ENCODE results near the gene RSBN1.

The RSBN1 gene

DNA sequence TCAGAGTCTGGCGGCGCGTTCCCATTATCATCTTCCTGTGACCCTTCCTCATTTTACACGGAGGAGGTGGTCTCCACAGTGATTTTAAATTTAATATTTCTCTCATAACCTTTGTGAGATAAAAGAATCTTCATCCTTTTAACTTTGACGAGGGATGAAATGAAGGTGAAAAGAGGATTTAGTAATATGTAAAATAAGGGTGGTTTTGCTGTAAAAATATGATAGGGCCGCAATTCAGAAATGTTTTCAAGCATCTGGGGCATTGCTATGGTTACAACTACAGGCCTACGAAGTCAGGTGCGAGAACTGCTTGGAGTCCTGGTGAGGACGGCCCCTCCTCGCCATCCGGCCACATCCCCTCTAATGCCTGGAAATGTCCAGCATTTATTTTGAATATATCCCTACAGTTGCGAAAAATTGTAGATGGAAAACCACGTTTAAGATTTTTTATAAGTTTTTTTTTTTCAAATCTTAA is 422 bp upstream of the RSBN1 start:
- no peak for DNase-seq (ENCODE audit: low read depth)

DNA sequence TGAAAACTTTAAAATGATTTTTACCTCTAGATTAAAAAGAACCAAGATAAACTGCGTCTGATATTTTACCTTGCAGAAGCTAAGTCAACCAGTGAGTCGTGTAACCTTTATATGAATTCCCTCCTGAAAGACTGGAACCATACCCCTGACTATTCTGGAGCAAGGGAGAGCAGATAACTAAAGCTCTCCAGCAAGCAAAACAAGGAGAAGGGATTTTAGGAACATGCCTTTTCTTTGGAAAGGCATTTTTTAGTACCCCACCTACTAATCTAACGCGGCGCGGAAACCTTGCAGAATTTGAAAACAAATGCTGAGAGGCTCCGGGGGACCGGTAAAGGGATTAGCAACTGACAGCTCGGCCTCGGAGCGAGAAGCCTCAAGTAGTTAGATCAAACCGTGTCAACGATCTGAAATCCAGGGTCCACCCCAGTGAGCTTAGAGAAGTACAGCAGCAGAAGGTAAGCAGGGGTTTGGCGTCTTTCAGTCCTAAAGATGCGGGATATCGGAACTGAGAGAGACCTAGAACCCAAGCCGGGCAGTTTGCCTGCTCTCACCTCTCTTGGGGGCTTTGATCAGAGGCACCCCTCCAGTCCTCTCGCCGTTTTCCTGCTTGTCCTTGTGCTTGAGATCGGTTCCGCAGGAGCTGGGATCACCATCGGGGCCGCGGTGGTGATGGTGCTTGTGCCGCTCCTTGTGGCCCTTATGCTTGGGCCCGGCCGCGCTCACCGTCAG is 954 bp downstream of the RSBN1 start:
- peak; percentile 7 for DNase-seq (ENCODE audit: low read depth)

DNA sequence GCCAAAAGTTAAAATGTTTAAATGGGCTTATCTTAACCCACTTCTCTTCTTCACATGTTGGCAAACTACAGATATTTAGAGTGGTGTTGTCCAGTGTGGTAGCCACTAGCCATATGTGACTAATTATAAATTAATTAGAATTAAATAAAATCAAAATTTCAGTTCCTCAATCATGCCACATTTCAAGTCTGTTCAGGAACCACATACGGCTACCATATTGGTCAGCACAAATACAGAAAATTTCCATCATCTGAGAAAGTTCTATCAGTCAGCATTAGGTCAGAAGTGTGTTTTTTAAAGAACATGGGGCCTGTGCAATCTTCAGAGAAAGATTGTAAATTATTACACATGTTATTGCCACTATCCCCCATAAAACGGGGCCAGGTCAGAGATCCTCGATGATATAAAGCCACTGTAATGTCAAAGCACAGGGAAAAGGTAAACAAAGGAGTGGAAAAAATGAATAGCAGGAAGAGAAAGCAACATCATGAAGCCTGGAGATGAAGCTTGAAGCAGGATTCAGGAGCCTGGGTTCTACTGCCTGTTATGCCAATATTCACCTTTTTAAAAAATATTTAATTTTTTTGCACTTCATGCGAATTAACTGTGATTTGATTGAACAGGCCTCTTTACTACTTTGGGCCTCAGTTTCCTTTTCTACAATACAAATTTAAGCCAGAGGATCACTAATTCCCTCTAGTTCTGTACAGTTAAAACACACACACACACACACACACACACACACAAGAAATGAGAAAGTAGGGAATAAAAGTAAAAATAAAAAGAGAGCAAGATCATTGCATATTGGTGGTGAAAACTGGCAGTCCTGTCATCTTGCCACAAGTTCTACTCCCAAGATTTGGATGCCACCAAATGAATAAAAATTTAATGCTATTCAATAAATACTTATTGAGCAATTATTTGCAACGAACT is 2.3 kb downstream of the RSBN1 start:
- DNase-seq (ENCODE audit: low read depth), result no peak

DNA sequence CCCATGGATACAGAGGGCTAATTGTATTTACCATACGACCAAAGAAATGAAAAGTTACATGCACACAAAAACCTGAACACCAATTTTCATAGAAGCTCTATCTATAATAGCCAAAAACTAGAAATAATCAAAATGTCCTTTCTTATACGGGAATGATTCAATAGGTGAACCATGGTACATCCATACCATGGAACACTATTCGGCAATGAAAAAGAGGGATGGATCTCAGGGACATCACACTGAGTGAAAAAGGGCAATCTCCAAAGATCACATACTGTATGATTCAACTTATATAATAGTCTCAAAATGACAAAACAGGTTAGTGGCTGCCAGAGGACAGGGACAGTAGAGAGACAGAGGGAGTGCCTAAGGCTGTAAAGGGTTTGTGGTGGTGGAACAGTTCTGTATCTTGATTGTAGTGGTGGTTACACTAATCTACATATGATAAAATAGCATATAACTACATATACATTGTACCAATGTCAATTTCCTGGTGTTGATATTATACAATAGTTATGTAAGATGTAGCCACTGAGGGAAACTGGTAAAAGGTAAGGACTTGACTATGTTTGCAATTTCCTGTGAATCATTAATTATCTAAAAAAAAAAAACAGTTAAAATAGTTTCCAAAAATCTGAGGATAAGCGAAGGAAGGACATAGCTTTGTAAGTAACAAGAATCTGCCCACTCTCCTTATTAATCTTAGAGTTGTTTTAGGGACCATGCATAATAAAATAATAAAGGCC is 3.7 kb downstream of the RSBN1 start:
- no peak for DNase-seq (ENCODE audit: low read depth)

DNA sequence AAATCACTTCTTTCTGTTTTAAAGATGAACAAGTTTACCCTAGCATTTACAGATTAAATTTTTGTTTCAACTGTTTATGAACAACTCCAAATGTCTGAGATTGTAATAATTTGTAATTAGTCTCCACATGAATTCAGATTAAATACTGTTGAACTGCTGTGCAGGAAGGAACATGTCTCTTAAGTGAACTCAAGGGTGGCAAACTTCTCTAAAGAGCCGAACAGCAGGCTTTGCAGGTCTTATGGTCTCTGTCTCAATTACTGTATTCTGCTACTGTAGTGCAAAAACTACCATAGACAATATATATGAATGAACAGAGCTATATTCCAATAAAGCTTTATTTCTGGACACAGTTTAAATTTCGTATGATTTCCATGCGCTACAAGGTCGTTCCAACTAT is 6.6 kb downstream of the RSBN1 start:
- DNase-seq (ENCODE audit: low read depth), result no peak

DNA sequence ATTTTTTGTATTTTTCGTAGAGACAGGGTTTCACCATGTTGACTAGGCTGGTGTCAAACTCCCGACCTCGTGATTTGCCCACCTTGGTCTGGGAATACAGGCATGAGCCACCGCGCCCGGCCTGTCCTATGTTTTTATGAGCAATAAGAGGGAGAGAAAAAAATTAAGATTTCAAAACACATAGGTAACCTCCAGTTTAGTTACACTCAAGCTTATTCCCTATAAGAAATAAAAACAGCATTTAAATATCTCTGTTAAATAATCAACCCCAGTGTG is 7.1 kb downstream of the RSBN1 start:
- no peak for DNase-seq (ENCODE audit: low read depth)

DNA sequence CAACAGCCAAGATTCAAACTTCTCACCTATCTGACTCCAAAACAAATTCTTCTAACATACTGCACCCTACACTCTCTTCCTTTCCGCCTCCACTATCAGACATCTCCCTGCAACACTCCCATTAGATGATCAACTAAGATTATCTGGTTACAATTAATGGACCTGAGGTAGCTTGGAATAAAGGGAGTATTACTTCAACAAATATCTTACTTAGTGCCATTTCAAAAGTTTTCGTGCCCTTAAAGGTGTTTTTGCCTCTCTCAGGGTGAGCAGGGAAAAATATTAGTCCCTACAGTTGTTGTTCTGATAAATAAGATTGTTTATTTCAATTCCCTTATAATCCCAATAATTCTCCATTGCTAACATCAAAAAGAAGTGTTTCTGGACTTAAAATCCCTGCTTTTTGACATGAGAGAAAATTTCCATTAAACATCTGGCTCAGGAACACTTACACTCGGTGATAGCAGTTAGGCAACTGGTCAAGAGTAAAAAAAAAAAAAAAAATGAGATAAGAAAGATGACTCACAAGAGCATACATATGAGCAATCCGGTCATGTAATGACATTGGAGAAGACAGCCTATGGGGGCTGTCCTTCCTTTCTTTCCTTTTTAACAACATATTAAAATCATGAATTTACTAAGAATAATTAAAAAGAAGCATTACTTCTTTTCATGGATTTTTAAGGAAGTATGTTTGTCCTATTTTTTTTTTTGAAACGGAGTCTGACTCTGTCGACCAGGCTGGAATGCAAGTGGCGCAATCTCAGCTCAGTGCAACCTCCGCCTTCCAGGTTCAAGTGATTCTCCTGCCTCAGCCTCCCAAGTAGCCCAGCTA is 7.6 kb downstream of the RSBN1 start:
- DNase-seq (ENCODE audit: low read depth), result no peak

DNA sequence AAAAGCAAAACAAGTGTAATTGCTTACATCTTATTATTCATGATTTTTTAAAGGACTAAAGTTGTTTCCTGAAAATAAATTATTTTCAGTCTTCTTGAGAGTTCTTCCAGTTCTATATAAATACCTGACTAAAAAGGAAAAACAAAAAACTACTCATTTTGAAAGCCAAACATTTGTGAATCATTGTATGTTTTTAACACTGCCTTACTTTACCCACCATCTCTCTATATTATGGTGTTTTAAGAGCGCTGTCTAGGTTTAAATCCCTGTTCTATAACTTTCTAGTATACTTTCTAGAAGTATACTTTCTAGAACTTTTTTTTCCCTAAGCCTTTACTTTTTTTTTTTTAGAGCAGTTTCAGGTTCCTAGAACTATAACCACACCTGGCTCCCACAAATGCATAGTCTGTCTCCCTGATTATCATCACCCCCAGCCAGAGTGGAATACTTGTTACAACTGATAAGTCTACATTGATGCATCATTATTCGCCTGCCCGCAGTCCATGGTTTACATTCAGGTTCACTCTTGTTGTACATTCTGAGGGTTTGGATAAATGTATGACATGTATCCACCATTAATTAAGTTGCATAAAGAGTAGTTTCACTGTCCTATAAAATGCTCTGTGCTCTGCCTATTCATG is 9.8 kb downstream of the RSBN1 start:
- no peak for DNase-seq (ENCODE audit: low read depth)

DNA sequence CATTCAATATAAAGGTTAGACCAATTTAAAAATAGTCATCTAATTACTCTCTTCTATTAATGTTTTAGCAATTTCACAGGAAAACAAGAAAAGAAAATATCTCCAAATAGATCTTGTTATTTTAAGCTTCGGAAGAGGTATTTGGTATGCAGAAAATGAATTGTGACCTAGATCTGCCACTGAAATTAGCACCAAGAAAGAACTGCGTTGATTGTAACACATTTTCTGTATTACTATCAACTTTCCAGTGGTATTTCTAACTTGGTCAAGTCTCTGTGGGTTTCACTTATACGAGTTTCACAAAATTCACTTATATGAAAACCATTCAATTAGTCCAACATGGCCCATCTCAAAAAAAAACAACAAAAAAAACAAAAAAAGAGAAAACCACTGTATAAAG is 11.8 kb downstream of the RSBN1 start:
- DNase-seq (ENCODE audit: low read depth), result no peak

DNA sequence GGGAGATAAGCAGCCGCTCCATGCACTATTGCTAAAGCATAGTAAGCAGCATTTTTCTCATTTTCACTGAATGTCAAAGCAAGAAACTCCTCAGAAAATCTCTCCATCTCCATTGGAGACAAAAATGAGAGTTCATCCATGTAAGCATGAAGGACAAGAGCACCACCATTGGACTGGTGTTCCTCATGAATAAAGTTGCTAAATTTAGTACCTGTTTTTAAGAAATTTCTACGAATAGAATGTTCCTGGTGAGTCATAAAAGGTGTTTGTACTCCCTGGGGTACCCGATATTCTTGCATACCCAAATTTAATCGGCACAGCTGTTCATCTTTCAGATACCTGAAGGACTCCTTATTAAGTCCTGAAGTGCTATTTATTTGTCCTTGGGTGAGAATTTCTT is 14.8 kb downstream of the RSBN1 start:
- no peak for DNase-seq (ENCODE audit: low read depth)

DNA sequence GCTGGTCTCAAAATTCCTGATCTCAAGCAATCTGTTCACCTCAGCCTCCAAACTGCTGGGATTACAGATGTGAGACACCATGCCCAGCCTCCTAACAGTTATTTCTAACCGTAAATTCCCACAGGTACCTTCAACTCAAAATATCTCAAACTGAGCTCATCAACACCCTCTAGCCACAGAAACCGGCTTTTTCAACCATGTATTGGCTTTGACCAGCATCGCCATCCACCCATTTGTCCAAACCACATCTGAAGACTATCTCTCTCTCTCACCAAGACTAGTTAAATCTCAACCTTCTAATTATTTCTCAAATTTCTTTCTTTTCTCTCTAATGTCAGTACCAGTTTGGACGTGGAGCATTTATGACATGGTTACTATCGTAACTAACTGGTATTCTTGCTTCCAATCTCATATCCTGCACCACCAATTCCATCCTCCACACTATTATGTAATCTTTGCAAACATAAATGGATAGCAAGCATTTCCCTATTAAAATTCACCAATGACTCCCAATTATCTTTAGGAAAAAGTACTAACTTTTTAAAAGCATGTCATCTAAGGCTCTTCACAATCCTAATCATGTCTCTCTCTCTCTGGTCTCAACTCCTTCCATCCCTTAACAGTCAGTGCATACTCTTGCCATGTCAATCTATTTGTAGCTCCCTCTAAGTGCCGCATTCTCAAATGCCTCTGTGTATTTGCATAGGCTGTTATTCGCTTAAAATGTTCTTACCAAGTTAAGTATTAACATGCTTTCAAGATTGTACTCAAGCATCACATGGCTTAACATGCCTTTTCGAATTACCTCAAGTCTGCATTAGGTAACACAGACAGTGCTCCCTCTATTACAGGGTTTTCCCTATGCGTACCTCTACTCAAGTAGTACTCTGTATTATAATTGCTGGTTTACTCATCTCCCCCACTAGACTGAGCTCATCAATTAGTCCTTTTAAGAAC is 18.1 kb downstream of the RSBN1 start:
- DNase-seq (ENCODE audit: low read depth), result no peak

DNA sequence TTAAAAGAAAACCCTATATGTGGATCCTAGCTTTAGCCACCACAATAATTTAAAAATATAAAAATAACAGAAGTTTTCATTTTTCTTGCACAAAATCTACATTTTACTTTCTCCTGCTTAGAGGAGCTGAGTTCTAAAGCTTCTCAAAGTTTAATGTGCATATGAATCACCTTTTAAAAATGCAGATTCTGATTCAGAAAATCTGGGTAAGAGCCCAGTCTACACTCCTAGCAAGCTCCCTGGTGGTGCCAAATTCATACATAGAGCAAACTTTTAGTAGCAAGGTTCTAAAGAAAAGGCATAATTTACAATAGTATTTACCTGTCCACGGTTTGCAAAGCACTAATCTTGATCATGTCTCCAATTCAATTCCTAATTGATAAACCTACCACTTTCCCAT is 19.3 kb downstream of the RSBN1 start:
- DNase-seq (ENCODE audit: low read depth), result no peak

DNA sequence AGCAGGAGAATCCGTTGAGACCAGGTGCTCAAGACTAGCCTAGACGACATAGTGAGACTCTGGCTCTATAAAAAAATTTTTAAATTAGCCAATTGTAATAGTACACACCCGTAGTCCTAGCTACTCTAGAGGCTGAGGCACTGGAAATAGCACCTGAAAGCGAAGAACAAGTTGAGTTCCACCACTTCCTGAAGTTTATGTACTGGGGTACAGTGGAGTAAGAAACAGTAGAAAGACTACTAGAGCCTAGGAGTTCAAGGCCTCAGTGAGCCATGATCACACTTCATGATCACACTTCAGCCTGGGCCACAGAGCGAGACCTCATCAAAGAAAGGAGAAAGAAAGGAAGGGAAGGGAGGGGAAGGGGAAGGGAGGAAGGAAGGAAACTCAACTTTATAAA is 19.8 kb downstream of the RSBN1 start:
- no peak for DNase-seq (ENCODE audit: low read depth)

DNA sequence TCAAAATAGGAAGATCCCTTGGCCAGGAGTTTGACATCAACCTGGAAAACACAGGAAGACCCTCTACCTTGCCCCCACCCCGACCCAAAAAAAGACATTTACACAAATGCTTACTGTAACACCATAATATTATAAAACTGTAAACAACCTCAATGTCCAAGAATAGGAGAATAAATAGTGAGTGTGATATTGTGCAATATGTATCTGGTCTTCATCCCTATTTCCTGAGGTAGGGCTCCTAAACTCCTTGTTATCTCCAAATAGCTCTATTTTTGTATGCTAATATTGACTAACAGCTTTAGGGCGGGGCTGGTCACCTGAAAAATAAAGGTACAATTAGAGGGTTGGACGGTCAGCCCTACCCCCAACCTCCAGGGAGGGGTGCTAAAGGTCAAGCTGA is 23.5 kb downstream of the RSBN1 start:
- DNase-seq (ENCODE audit: low read depth), result no peak

DNA sequence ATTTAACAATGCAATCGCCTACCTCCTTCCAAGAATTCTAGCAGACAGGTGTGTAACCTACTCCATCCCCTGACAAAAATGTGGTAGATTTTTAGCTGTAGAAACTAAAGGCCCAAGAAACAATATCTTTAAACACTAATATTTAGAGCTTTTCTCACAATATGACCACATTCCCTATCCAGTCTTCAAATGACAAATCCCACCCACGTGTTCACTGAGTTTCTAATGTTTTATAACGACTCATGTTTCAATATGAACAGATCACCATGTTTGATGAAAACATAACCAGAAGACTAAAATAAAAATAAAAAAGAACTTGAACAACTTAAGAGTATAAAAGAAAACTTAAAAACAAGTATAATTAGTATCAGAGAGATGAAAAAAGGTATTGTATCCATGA is 24.6 kb downstream of the RSBN1 start:
- DNase-seq (ENCODE audit: low read depth), result no peak

DNA sequence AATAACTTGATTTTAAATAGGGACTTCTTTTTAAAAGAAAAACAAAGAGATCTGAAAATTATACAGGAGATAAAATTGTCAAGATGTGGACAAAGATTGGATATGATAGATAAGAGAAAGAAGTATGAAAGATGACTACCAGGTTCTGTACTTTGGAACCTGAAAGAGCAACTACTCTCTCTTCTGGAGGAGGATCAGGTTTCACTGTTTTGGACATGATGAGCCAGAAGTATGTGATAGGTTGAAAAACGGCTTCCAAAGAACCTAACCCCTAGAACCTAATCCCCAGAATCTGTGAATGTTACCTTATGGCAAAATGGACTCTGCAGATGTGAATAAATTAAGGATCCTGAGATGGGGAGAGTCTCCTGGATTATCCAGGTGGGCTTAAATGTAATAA is 26.2 kb downstream of the RSBN1 start:
- no peak for DNase-seq (ENCODE audit: low read depth)

DNA sequence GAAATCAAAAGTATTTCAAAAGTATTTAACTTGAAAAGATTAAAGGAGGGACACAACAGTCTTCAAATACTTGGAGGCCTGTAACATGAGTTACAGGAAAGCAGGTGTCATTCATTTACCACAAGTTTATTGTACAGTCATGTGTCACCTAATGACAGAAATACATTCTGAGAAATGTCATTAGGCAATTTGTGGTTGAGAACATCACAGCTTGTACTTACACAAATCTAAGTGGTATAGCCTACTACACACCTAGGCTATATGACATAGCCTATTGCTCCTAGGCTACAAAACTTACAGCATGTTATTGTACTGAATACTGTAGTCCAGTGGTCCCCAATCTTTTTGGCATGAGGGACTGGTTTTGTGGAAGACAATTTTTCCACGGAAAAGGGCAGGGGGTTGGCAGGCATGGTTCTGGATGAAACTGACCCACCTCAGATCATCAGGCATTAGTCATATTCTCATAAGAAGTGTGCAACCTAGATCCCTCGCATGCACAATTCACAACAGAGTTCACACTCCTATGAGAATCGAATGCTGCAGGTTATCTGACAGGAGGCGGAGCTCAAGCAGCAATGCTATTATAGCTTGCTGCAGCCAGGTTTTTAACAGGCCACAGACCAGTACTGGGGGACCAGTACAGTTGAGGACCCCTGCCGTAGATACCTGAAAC is 28.0 kb downstream of the RSBN1 start:
- no peak for DNase-seq (ENCODE audit: low read depth)

DNA sequence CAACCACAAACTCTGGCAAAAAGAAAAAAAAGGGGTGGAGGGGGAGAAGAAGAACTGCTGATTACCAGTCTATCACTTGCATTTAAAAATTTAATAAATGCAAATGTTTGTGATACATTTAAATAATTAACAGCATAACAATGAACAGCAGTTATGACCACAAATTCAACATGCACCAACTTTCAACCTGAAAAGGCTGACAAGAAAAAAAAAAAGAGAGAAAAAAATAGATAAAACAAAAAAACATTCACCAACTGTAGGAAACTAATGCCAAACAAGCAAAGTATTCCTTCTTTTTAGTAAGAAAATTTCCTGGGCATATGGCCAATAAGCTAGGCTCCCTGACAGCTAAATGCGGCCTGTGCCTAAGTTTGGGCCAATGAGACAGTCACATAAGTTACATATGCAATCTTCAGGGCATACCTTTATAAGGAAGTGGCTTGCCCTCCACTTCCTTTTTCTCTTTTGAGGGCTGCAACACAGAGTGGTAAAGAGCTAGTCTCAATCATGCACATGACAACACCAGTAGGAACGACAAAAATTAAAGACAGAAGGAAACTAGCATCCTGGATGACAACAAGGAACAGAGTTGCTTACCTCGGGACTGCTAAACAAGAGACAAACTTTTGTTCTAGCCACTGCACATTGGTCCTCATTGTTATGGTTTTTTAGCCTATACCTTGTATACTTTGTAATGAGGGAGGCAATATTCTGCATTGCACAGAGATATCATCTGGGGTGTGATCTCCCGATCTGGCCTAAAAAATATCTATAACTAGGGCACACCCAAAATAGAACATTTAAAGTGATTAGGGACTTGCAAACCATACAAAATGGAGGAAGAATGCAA is 28.8 kb downstream of the RSBN1 start:
- no peak for DNase-seq (ENCODE audit: low read depth)

DNA sequence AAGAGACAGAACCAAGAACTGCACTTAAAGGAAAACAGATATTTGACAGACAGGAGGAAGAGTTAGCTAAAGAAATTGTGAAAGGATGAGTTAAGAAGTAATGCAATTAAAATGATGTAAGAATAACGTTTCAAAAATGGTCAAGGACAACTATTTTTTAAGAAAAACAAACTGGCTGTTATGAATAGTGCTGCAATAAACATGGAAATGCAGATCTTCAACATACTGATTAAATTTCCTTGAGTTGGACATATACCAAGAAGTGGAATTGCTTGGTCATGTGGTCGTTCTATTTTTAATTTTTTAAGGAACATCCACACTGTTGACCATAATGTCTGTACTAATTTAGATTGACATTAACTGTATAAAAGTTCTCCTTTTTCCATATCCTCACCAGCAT is 29.9 kb downstream of the RSBN1 start:
- no peak for DNase-seq (ENCODE audit: low read depth)

Measured in stimulated activated CD8-positive, alpha-beta memory T cell treated with anti-CD3 and anti-CD28 coated beads, Interleukin-7, amount 100 ng/mL, for 24 hours (primary cell).